ENCODE results near the gene NUDT16. TPM values are rescaled to one million over a fixed set of nuclear protein-coding genes. Genes with fewer than 3 reads are reported as not detected.
"Not testable (repeated sequence)": the region's sequence is repeated elsewhere in the genome, so short reads cannot be mapped to it uniquely, and the experiment has no call there.

Gene NUDT16
- total RNA-seq, 1 experiment from 2014 or later, result 0.93 TPM

DNA sequence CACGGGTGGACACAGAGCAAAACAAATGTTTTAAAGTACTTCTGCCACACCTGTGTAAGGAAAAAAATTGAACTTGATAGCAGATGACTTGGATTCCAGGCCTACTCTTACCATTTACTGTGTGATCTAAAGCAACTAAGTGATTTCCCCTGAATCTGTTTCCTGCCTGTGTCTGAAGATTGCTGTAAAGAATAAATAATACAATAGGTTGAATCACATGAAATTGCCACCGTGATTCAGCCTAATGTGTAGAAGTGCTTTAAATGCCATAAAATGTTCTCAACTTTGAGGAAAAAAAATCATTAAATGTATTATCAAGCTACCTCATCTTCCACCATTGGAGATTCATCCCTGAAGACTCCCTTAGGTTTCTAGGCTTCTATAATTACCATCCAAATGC, 27.6 kb upstream of the NUDT16 start:
- no peak for DNase-seq
- no peaks in the 10 kb centered on the region for H3K9me3 ChIP-seq (ENCODE audit: low read length)
- H3K27ac ChIP-seq (ENCODE audit: low read length), result no peak overlapping the region
- H3K4me3 ChIP-seq (ENCODE audit: low read length), result no peak overlapping the region
- no peaks in the 10 kb centered on the region for H3K27me3 ChIP-seq (ENCODE audit: low read length)
- no peak overlapping the region for H2AFZ ChIP-seq (ENCODE audit: low read length)
- H3K36me3 ChIP-seq (ENCODE audit: insufficient read depth, low read length), result no peaks in the 10 kb centered on the region
- H3K9ac ChIP-seq (ENCODE audit: low read length), result no peak overlapping the region
- no peaks in the 10 kb centered on the region for H3K79me2 ChIP-seq (ENCODE audit: low read length)
- H4K20me1 ChIP-seq (ENCODE audit: insufficient read depth, low read depth, low read length), result no peaks in the 10 kb centered on the region
- H3K4me1 ChIP-seq (ENCODE audit: low read length), result peaks cover 8% of the 10 kb centered on the region
- no peak overlapping the region for H3K4me2 ChIP-seq (ENCODE audit: low read depth, low read length, poor library complexity, severe bottlenecking)
- H3K9me2 ChIP-seq (replicated peaks; ENCODE audit: insufficient read depth, low read length), result no peaks in the 10 kb centered on the region

DNA sequence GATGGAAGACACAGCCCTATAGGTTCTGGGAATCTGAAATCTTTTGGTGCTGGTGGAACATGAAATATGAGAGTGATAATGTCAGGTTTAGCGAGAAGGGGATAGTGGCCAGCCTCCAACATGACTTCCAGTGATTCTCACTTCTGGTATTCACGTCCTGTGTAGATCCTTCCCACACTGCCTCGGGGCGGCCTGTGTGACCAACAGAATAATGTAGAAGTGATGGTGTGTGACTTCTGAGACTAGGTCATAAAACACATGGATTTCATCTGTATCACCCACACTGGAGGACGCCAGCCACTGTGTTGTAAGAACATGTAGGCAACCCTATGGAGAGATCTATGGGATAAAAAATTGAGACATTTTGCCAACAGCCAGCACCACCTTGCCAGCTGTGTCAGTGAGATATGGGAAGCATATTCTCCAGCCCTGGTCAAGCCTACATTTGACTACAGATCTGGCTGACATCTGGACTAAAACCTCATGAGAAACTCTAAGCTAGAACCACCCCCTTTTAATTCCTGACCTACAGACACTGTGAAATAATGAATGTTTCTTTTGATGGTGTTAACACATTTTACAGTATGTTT, 25.5 kb upstream of the NUDT16 start:
- Histone ChIP-seq H3K4me1 (ENCODE audit: low read length) (peaks cover 8% of the 10 kb centered on the region), H3K9me3 (ENCODE audit: low read length) (no peaks in the 10 kb centered on the region), H3K9me2 (replicated peaks; ENCODE audit: insufficient read depth, low read length) (no peaks in the 10 kb centered on the region), H3K36me3 (ENCODE audit: insufficient read depth, low read length) (no peaks in the 10 kb centered on the region), H3K4me2 (ENCODE audit: low read depth, low read length, poor library complexity, severe bottlenecking) (no peak overlapping the region), H3K9ac (ENCODE audit: low read length) (no peak overlapping the region), H4K20me1 (ENCODE audit: insufficient read depth, low read depth, low read length) (no peaks in the 10 kb centered on the region), H3K27me3 (ENCODE audit: low read length) (no peaks in the 10 kb centered on the region), H3K4me3 (ENCODE audit: low read length) (no peak overlapping the region), H3K27ac (ENCODE audit: low read length) (no peak overlapping the region), H3K79me2 (ENCODE audit: low read length) (no peaks in the 10 kb centered on the region), H2AFZ (ENCODE audit: low read length) (no peak overlapping the region)
- no peak for DNase-seq

DNA sequence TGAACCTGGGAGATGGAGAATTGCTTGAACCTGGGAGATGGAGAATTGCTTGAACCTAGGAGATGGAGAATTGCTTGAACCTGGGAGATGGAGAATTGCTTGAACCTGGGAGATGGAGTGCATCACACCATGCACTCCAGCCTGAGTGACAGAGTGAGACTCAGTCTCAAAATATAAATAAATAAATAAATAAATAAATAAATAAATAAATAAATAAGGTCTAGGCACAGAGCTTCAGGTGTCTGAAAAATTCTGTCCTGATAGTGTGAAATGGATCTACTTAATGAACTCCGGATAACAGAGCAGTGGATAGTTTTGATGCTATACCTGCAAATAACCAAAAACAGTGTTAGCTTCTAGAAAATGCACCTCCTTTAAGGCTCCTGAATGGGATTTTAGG, 24.3 kb upstream of the NUDT16 start:
- H3K4me1 ChIP-seq (ENCODE audit: low read length), result peaks cover 8% of the 10 kb centered on the region
- no peak overlapping the region for H2AFZ ChIP-seq (ENCODE audit: low read length)
- no peaks in the 10 kb centered on the region for H3K9me3 ChIP-seq (ENCODE audit: low read length)
- DNase-seq, result no peak
- H3K27ac ChIP-seq (ENCODE audit: low read length), result no peak overlapping the region
- H3K9ac ChIP-seq (ENCODE audit: low read length), result no peak overlapping the region
- no peaks in the 10 kb centered on the region for H3K36me3 ChIP-seq (ENCODE audit: insufficient read depth, low read length)
- no peaks in the 10 kb centered on the region for H3K79me2 ChIP-seq (ENCODE audit: low read length)
- H3K4me3 ChIP-seq (ENCODE audit: low read length), result no peak overlapping the region
- H3K4me2 ChIP-seq (ENCODE audit: low read depth, low read length, poor library complexity, severe bottlenecking), result no peak overlapping the region
- H4K20me1 ChIP-seq (ENCODE audit: insufficient read depth, low read depth, low read length), result no peaks in the 10 kb centered on the region
- H3K9me2 ChIP-seq (replicated peaks; ENCODE audit: insufficient read depth, low read length), result no peaks in the 10 kb centered on the region
- H3K27me3 ChIP-seq (ENCODE audit: low read length), result no peaks in the 10 kb centered on the region

DNA sequence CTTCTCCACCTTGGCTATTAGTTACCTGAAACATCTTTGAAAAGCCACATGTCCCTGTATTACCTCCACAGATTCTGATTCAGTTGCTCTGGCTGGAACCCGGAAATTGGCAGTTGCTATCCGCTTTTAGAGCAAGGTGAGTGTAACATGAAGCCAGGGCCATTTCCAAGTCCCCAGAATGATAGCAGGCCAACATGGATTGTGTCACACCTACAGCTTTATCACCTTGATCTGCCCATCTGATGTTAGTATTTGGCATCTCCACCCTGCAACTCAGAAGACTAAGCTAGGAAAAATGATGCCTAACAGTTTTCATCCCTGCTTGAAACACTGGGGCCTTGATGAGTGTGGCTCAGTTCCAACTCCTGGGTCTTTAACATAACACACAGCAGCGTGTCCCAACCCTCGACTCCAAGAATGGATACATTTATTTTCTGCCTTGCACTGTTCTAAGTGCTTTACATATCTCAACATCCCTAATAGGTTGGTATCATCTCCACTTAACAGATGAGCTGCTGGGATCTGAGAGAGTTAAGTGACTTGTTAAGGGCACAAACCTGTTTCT, 21.3 kb upstream of the NUDT16 start:
- Histone ChIP-seq H3K4me3 (ENCODE audit: low read length) (no peak overlapping the region), H2AFZ (ENCODE audit: low read length) (no peak overlapping the region), H3K9me2 (replicated peaks; ENCODE audit: insufficient read depth, low read length) (no peaks in the 10 kb centered on the region), H3K4me1 (ENCODE audit: low read length) (no peaks in the 10 kb centered on the region), H3K79me2 (ENCODE audit: low read length) (no peaks in the 10 kb centered on the region), H3K9me3 (ENCODE audit: low read length) (no peaks in the 10 kb centered on the region), H3K36me3 (ENCODE audit: insufficient read depth, low read length) (no peaks in the 10 kb centered on the region), H4K20me1 (ENCODE audit: insufficient read depth, low read depth, low read length) (no peaks in the 10 kb centered on the region), H3K27me3 (ENCODE audit: low read length) (no peaks in the 10 kb centered on the region), H3K27ac (ENCODE audit: low read length) (no peak overlapping the region), H3K4me2 (ENCODE audit: low read depth, low read length, poor library complexity, severe bottlenecking) (no peak overlapping the region), H3K9ac (ENCODE audit: low read length) (no peak overlapping the region)
- DNase-seq, result no peak

DNA sequence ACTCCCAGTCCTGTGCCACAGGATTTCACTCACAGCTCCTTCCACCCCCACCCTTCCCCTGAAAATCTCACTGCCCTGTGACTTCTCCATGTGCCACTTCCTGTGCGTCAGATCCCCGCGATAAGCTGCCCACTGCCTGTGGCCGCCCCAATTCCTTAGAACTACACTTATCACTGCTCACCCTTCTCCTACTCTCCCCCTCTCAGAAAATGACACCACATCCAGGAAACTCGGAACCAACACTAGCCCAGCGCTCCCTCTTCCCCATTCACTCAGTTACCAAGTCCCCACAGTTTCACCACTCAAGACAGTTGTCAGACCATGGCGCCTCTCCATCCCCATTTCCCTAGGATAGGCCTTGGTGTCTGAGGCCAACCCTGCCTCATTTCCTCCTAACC, 20.5 kb upstream of the NUDT16 start:
- H3K27me3 ChIP-seq (ENCODE audit: low read length); H3K27ac ChIP-seq (ENCODE audit: low read length); H3K4me1 ChIP-seq (ENCODE audit: low read length); DNase-seq; H3K79me2 ChIP-seq (ENCODE audit: low read length); H3K9me3 ChIP-seq (ENCODE audit: low read length); H3K9ac ChIP-seq (ENCODE audit: low read length); H3K4me3 ChIP-seq (ENCODE audit: low read length); H3K4me2 ChIP-seq (ENCODE audit: low read depth, low read length, poor library complexity, severe bottlenecking); H4K20me1 ChIP-seq (ENCODE audit: insufficient read depth, low read depth, low read length); H2AFZ ChIP-seq (ENCODE audit: low read length); H3K36me3 ChIP-seq (ENCODE audit: insufficient read depth, low read length); H3K9me2 ChIP-seq (replicated peaks; ENCODE audit: insufficient read depth, low read length): not testable (repeated sequence)

DNA sequence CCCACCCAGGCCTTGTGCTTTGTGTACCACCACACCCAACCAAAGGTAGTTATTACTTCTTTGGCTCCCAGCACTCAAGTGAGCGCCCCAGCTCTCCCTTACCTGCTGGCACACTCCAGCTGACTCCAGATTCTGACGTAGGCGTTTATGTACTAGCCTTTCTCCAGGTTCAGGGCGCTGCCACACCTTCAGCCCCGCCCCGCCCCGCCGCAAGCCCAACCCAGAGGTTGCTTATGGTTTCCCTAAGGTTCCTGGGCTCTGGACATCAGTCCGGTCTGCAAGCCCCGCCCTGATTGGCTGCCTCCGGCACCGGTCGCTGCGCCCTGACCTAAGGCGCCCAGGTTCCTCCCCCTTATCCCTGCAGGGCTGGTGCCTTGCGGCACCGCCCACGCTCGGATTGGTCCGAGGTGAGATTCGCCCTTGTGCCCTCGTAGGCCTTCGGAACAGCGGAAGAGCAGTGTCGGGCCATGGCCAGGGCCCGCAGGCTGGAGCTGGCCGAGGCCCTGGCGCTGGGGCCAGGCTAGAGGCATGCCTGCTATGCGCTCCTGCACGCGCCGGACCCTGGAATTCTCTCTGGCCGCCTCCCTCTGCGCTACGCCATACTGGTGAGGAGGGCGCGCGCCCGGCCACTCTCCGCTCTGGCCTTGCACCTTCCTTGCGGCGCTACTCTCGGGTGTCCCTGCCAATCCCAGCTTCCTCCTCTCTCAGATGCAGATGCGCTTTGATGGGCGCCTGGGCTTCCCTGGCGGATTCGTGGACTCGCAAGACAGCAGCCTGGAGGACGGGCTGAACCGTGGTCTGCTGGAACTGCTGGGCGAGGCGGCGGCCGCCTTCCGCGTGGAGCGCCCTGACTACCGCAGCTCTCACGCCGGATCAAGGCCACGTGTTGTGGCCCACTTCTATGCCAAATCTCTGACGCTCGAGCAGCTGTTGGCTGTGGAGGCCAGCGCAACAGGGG, 19.8 kb upstream of the NUDT16 start:
- H3K79me2 ChIP-seq (ENCODE audit: low read length), result no peaks in the 10 kb centered on the region
- DNase-seq, result no peak
- H3K27me3 ChIP-seq (ENCODE audit: low read length), result no peaks in the 10 kb centered on the region
- no peaks in the 10 kb centered on the region for H4K20me1 ChIP-seq (ENCODE audit: insufficient read depth, low read depth, low read length)
- no peak overlapping the region for H3K27ac ChIP-seq (ENCODE audit: low read length)
- H3K9ac ChIP-seq (ENCODE audit: low read length), result no peak overlapping the region
- H3K4me3 ChIP-seq (ENCODE audit: low read length), result no peak overlapping the region
- H3K4me2 ChIP-seq (ENCODE audit: low read depth, low read length, poor library complexity, severe bottlenecking), result no peak overlapping the region
- H2AFZ ChIP-seq (ENCODE audit: low read length), result no peak overlapping the region
- no peaks in the 10 kb centered on the region for H3K9me3 ChIP-seq (ENCODE audit: low read length)
- H3K36me3 ChIP-seq (ENCODE audit: insufficient read depth, low read length), result no peaks in the 10 kb centered on the region
- no peaks in the 10 kb centered on the region for H3K9me2 ChIP-seq (replicated peaks; ENCODE audit: insufficient read depth, low read length)
- H3K4me1 ChIP-seq (ENCODE audit: low read length), result no peaks in the 10 kb centered on the region

DNA sequence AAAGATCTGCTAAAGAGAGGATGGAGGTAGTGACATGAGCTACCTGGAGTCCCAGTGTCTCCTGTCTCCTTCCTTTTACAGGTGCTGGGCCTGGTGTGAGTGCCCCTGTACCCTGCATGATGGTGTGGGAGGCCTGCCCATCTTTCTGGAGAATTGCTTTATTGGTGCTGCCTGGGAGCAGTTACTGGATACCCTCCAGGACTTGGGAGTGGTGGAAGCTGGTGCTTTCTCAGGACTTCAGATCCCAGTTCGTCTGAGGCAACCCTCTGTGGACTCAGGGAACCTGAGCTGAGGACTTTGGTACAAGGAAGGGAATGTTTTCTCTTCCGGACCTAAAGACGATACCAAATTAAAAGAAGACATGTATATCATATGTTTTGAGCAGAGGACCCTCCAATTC, 18.3 kb upstream of the NUDT16 start:
- Histone ChIP-seq H3K27me3 (ENCODE audit: low read length) (no peaks in the 10 kb centered on the region), H3K9ac (ENCODE audit: low read length) (no peak overlapping the region)

DNA sequence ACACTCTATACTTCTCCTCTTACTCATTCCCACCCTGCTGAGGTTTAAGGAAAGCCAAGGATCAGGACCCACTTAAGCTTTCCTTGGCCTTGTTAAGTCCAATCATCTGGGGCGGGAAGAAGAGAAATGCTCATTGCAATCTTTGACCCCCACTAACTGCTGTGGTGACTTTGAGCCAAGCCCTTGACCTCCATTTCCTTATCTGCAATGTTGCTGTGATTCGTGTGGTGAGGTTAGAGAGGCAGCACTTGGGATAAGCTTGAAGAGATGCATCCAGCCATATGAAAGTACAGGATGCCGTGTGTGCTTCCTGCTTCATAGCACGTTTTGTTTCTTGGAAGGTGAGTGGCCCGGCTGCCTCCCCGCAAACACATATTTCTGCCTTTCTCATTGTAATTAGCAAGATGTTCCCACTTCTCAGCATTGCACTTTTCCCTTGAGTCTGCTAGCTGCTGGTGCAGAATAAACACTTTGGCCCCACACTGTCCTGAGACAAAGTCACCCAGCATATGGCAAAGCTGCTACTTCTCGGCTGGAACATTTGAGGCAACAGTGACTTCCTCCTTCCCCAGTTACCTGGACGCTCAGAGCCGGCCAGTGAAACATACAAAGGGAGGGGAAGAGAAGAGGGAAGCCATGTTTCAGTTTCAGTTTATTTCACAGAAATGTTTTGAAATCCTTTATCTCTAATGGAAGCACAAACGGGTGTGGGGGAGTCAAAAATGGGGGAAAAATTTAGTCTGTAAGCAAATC, 10.5 kb upstream of the NUDT16 start:
- Histone ChIP-seq H3K9ac (ENCODE audit: low read length) (no peak overlapping the region), H3K4me2 (ENCODE audit: low read depth, low read length, poor library complexity, severe bottlenecking) (no peak overlapping the region), H3K36me3 (ENCODE audit: insufficient read depth, low read length) (no peaks in the 10 kb centered on the region), H4K20me1 (ENCODE audit: insufficient read depth, low read depth, low read length) (no peaks in the 10 kb centered on the region), H3K27me3 (ENCODE audit: low read length) (no peaks in the 10 kb centered on the region), H3K27ac (ENCODE audit: low read length) (no peak overlapping the region), H3K4me1 (ENCODE audit: low read length) (no peaks in the 10 kb centered on the region), H3K79me2 (ENCODE audit: low read length) (no peaks in the 10 kb centered on the region), H3K9me3 (ENCODE audit: low read length) (no peaks in the 10 kb centered on the region), H3K4me3 (ENCODE audit: low read length) (no peak overlapping the region), H3K9me2 (replicated peaks; ENCODE audit: insufficient read depth, low read length) (no peaks in the 10 kb centered on the region), H2AFZ (ENCODE audit: low read length) (no peak overlapping the region)
- DNase-seq, result no peak

More for the DNA sequence above, 18.3 kb upstream of the NUDT16 start:
- Histone ChIP-seq H3K9me2 (replicated peaks; ENCODE audit: insufficient read depth, low read length) (no peaks in the 10 kb centered on the region), H3K4me2 (ENCODE audit: low read depth, low read length, poor library complexity, severe bottlenecking) (no peak overlapping the region), H3K9me3 (ENCODE audit: low read length) (no peaks in the 10 kb centered on the region), H3K4me1 (ENCODE audit: low read length) (no peaks in the 10 kb centered on the region), H2AFZ (ENCODE audit: low read length) (no peak overlapping the region), H4K20me1 (ENCODE audit: insufficient read depth, low read depth, low read length) (no peaks in the 10 kb centered on the region), H3K79me2 (ENCODE audit: low read length) (no peaks in the 10 kb centered on the region), H3K36me3 (ENCODE audit: insufficient read depth, low read length) (no peaks in the 10 kb centered on the region), H3K27ac (ENCODE audit: low read length) (no peak overlapping the region), H3K4me3 (ENCODE audit: low read length) (no peak overlapping the region)
- DNase-seq, result no peak
